Measurements from ENCODE around the gene BZW1. TPM values are rescaled to one million over a fixed set of nuclear protein-coding genes. Genes with fewer than 3 reads are reported as not detected.

BZW1 gene
- total RNA-seq, result 100 to 1,000 TPM; 219 to 232 TPM

DNA sequence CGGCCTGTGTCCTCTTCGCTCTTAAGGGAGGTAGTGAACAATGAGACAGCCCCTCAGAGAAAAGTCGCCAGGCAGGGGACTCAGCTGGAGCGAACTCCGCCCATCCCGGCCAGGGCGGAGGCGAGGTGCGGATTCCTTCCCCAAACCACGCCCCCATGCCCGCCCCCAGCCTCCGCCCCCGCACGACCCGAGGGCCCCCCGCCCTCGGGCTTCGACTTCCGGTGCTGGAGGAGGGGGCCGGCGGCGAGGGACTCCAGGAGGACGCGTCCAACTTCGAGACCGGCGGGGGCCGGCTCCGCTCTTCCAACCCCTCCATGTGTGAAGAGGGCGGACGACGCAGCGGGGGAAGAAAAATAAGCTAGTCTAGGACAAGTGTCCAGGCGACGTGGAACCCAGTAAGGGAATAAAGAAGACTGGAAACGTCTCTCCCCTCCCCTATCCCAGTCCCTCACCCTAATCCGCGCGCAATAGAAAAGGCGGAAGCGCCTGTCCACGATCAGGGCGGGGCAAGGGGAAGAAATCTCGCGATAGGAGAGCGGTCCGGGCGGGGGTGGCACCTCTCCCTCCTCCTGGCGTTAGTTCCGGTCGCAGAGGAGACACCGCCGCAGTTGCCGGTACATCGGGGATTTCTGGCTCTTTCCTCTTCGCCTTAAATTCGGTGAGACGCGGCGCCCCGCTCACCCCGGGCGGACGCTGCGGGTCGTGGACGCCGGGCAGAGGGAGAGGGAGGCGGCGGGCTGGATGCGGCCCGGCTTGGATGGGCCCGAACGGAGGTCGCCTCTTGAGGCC lies at the start of gene BZW1:
Gene BZW1, plus strand, starts transcription at position 578 of the 789 bp plus-strand sequence. CDS start 1,308 bp downstream, outside the sequence.
- under 1% methylated on average over 54 of the region's 75 CpGs for WGBS
- Histone ChIP-seq H3K4me1 (replicated peaks) (peaks cover 8% of the 10 kb centered on the region), H3K36me3 (peaks cover 0 to 4% of the 10 kb centered on the region in 2 donors), H3K27ac (peak within 1 kb of the TSS; percentile 97 to 98), H3K9me3 (no peaks in the 10 kb centered on the region), H3K4me3 (peak within 1 kb of the TSS; percentile 88 to 96), H3K27me3 (replicated peaks; ENCODE audit: insufficient read depth) (no peaks in the 10 kb centered on the region)
- DNase-seq (ENCODE audit: low spot score), result peak; percentile 95
- intact Hi-C loops (cut with DNase I), result loop anchor here (1.0 to 2.0 kb wide), 2 partner anchors 53 to 98 kb away; partner anchors contain the start of gene CLK1
- TF ChIP-seq POLR2AphosphoS5 (IDR thresholded peaks at IDR 0.05), result peak; percentile 91
- peak in 1 of 4 experiments; percentile 29 for TF ChIP-seq CTCF (IDR thresholded peaks at IDR 0.05)
- TF ChIP-seq POLR2A (IDR thresholded peaks at IDR 0.05), result peak; percentile 94

GRCh38 chr2:200762127-200762526 lies 49.6 kb upstream of the BZW1 start:
- WGBS, result 90% methylated on average over 4 of the region's 4 CpGs
- no peaks in the 10 kb centered on the region for H3K4me1 ChIP-seq (replicated peaks)

GRCh38 chr2:200763422-200763821 lies 48.3 kb upstream of the BZW1 start:
- Histone ChIP-seq H3K36me3 (no peaks in the 10 kb centered on the region), H3K27me3 (replicated peaks; ENCODE audit: insufficient read depth) (no peaks in the 10 kb centered on the region), H3K9me3 (no peaks in the 10 kb centered on the region), H3K4me3 (no peak overlapping the region), H3K4me1 (replicated peaks) (no peaks in the 10 kb centered on the region), H3K27ac (no peak overlapping the region)
- TF ChIP-seq POLR2AphosphoS5 (IDR thresholded peaks at IDR 0.05) (no peak), POLR2A (IDR thresholded peaks at IDR 0.05) (no peak), CTCF (IDR thresholded peaks at IDR 0.05) (no peak)
- WGBS, result 71% methylated on average over 4 of the region's 4 CpGs
- DNase-seq (ENCODE audit: low spot score), result no peak
- intact Hi-C loops (cut with DNase I), result no loop called here

More at GRCh38 chr2:200762127-200762526, 49.6 kb upstream of the BZW1 start:
- H3K36me3 ChIP-seq, result no peaks in the 10 kb centered on the region
- no peak for DNase-seq (ENCODE audit: low spot score)
- no peaks in the 10 kb centered on the region for H3K27me3 ChIP-seq (replicated peaks; ENCODE audit: insufficient read depth)
- intact Hi-C loops (cut with DNase I), result no loop called here
- no peak overlapping the region for H3K27ac ChIP-seq
- no peaks in the 10 kb centered on the region for H3K9me3 ChIP-seq
- TF ChIP-seq POLR2A (IDR thresholded peaks at IDR 0.05) (no peak), POLR2AphosphoS5 (IDR thresholded peaks at IDR 0.05) (no peak), CTCF (IDR thresholded peaks at IDR 0.05) (no peak)
- no peak overlapping the region for H3K4me3 ChIP-seq

DNA sequence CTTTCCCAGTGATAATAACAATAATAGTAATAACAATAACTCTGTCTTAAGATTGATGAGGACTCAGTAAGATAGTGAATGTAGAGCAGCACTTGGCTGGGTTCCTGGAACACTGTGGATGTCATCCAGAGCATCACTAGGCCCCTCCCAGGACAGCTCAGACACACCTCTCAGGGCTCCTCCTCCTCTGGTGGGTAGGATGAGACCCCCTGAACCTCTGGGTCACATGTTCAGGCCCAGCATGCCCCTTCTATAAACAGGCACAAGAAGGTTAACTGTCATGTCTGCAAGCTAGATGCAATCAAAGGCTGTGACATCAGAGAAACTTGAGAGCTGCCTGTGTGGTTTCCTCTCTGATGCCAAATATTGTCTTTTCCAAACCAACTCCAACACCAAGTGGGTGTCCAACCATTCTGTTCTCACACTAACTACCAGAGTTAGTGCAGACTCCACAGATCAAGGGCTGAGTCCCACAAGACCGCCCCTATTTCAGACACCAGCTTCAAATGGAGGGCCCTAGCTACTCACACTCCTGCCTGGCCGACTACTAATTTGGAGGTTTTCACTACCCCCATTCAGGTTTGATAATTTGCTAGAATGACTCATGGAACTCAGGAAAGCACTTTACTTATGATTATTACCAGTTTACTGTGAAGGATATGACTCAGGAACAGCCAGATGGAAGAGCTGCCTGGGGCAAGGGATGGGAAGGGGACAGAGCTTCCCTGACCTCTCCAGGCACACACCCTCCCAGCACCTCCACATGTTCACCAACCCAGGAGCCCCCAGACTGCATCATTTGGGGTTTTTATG lies 46.4 kb upstream of the BZW1 start:
- WGBS, result 86% methylated on average over 2 of the region's 2 CpGs
- no peaks in the 10 kb centered on the region for H3K36me3 ChIP-seq
- TF ChIP-seq CTCF (IDR thresholded peaks at IDR 0.05) (no peak), POLR2A (IDR thresholded peaks at IDR 0.05) (no peak), POLR2AphosphoS5 (IDR thresholded peaks at IDR 0.05) (no peak)
- H3K4me1 ChIP-seq (replicated peaks), result no peaks in the 10 kb centered on the region
- intact Hi-C loops (cut with DNase I), result no loop called here
- H3K27ac ChIP-seq, result no peak overlapping the region
- DNase-seq (ENCODE audit: low spot score), result no peak
- H3K4me3 ChIP-seq, result no peak overlapping the region
- H3K27me3 ChIP-seq (replicated peaks; ENCODE audit: insufficient read depth), result no peaks in the 10 kb centered on the region
- H3K9me3 ChIP-seq, result no peaks in the 10 kb centered on the region

All from prostate gland (tissue), 2 donors.